Spleen (tissue), 11 donors: ENCODE data around the gene MLKL. TPM values are rescaled to one million over a fixed set of nuclear protein-coding genes. Genes with fewer than 3 reads are reported as not detected.
"Not testable (repeated sequence)": the region's sequence is repeated elsewhere in the genome, so short reads cannot be mapped to it uniquely, and the experiment has no call there.

ENCODE experiments used
- DNase-seq: peaks from one replicate; pipeline ENCODE4 v3.0.0-alpha.2; 2020
- H3K27ac ChIP-seq, 8 donors: fragments of 200-600 bp; sonication (generic) in 7 of 8; 1 replicate in 4 of 8; 2 replicates in 4 of 8; pipeline versions ENCODE4 v1.5.0 to v1.8.0; 2016 to 2021; ENCODE audit warnings: inconsistent platforms in 4 of 8, mild to moderate bottlenecking in 4 of 8, moderate library complexity in 1 of 8
- H3K27me3 ChIP-seq, 7 donors: fragments of 200-600 bp; sonication (generic) in 6 of 7; replicated peaks in 1 of 7; 1 replicate in 4 of 7; 2 replicates in 3 of 7; pipeline versions ENCODE4 v1.5.0 to v1.8.0; 2016 to 2021; ENCODE audit warnings: inconsistent platforms in 3 of 7, mild to moderate bottlenecking in 1 of 7
- H3K36me3 ChIP-seq, 6 donors: fragments of 200-600 bp; sonication (generic) in 5 of 6; 1 replicate in 4 of 6; 2 replicates in 2 of 6; pipeline versions ENCODE4 v1.5.0 to v1.8.0; 2016 to 2021; ENCODE audit warnings: inconsistent platforms in 2 of 6
- H3K4me1 ChIP-seq, 6 donors: fragments of 200-600 bp; sonication (generic) in 5 of 6; 1 replicate in 3 of 6; 2 replicates in 3 of 6; pipeline versions ENCODE4 v1.5.0 to v1.8.0; 2016 to 2021; ENCODE audit warnings: inconsistent platforms in 3 of 6
- H3K4me3 ChIP-seq, 8 donors: fragments of 200-600 bp; sonication (generic) in 7 of 8; 1 replicate in 4 of 8; 2 replicates in 4 of 8; pipeline versions ENCODE4 v1.5.0 to v1.8.0; 2016 to 2021; ENCODE audit warnings: inconsistent platforms in 4 of 8, mild to moderate bottlenecking in 4 of 8, moderate library complexity in 2 of 8
- H3K9me3 ChIP-seq, 8 donors: fragments of 200-600 bp; sonication (generic) in 7 of 8; 1 replicate in 4 of 8; 2 replicates in 4 of 8; pipeline versions ENCODE4 v1.5.0 to v1.8.0; 2016 to 2021; ENCODE audit warnings: inconsistent platforms in 4 of 8
- CTCF ChIP-seq, 11 experiments: fragments of 200-600 bp in 7 of 11; fragments of 450-650 bp in 4 of 11; sonication (generic) in 4 of 11; IDR thresholded peaks in 8 of 11; conservative IDR thresholded peaks in 3 of 11; 1 replicate in 7 of 11; 2 replicates in 4 of 11; pipeline versions ENCODE4 v1.4.0 to v1.8.0; 2016 to 2021; ENCODE audit warnings: antibody characterized with exemption in 11 of 11, inconsistent platforms in 4 of 11, mild to moderate bottlenecking in 1 of 11
- POLR2A ChIP-seq, 3 donors: fragments of 450-650 bp; IDR thresholded peaks; one replicate each; pipeline ENCODE4 v1.5.1; 2017; ENCODE audit warnings: antibody characterized with exemption in 3 of 3, mild to moderate bottlenecking in 1 of 3
- POLR2AphosphoS5 ChIP-seq, 3 donors: sonication (generic); formaldehyde crosslinking; IDR thresholded peaks; one replicate each; pipeline ENCODE4 v1.5.1; 2017; ENCODE audit warnings: antibody characterized with exemption in 3 of 3
- WGBS, 5 donors: extraction: QIAGEN DNeasy Blood & Tissue Kit in 3 of 5; methylation state at CpG; one replicate each; pipeline versions ENCODE4 v1.1.5 to v1.1.7; 2013 to 2018; 5-methylcytosine and 5-hydroxymethylcytosine counted together
- intact Hi-C: fragments of 100-400 bp; cut with DNase I; formaldehyde crosslinking; loops from one replicate; pipeline ENCODE4 v1.15.0; 2023; ENCODE audit warnings: low total_unique reads
- polyA plus RNA-seq, 3 donors: library from polyadenylated mRNA; stranded (reverse); fragments of 200-250 nt; gene quantifications; one replicate each; pipeline ENCODE4 v1.2.1, GENCODE V29; 2013
- total RNA-seq, 7 donors: library from RNA; depleted of rRNA in 3 of 7; stranded (reverse); fragments of >200 nt in 3 of 7; fragmentation: NEBNext Ultra II Directional in 4 of 7; extraction: Animal tissue kit (Norgen Biotek cat#: 25700) in 4 of 7; gene quantifications; one replicate each; pipeline versions ENCODE4 v1.1.0 to v1.2.1, GENCODE V29; 2016 to 2021
- donor health status: healthy with polysubstance abuse.
- donor health status: DM: no; HTN: no; CAD: no; lungs with moderate emphysema.
- donor health status: DM: no; HTN: no; CAD: no.
- donor health status: Bipolar disorder and iron deficiency.
- donor health status: healthy.
- donor health status: DM: no; HTN: no; CAD: no.
- donor health status: DM: yes; HTN: yes; CAD: no.

The MLKL gene
- total and polyA plus RNA-seq, 10 donors = 21.4 to 69.6 (median 50.5) TPM

DNA sequence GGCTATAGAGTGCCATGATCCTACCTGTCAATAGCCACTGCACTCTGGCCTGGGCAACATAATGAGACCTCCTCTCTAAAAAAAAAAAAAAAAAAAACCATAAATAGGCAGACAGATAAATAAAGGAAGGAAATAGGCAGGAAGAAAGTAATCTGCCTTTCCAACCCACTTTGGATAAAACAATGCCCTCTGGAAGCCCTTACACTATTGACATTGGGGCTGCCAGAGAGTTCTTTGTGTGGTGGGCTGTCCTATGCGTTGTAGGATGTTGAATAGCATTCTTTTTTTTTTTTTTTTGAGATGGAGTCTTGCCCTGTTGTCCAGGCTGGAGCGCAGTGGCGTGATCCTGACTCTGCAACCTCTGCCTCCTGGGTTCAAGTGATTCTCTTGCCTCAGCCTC lies 26.8 kb downstream of the MLKL start:
- Histone ChIP-seq H3K27ac (no peak overlapping the region), H3K4me3 (no peak overlapping the region), H3K36me3 (peaks cover 0 to 83% (median 78%) of the 10 kb centered on the region in 6 donors), H3K4me1 (no peaks in the 10 kb centered on the region), H3K27me3 (no peaks in the 10 kb centered on the region), H3K9me3 (no peaks in the 10 kb centered on the region)
- WGBS, 5 donors = 73 to 93% (median 80%) methylated on average over 3 of the region's 3 CpGs
- DNase-seq = no peak
- no peak for TF ChIP-seq CTCF (IDR thresholded peaks at IDR 0.05 in 8 of 11, conservative IDR thresholded peaks at IDR 0.05 in 3 of 11)
- no peak for TF ChIP-seq POLR2AphosphoS5 (IDR thresholded peaks at IDR 0.05)
- TF ChIP-seq POLR2A (IDR thresholded peaks at IDR 0.05) = no peak
- intact Hi-C loops = no loop called here

DNA sequence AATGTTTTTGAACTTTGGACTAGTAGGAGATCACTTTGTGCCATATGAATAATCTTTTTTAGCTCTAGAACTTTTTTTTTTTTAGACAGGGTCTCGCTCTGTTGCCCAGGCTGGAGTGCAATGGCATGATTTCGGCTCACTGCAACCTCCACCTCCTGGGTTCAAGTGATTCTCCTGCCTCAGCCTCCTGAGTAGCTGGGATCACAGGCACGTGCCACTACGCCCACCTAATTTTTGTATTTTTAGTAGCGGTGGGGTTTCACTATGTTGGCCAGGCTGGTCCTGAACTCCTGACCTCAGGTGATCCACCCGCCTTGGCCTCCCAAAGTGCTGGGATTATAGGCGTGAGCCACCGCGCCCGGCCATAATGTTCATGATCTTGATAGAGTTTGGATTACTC lies 31.8 kb downstream of the MLKL start:
- H3K27me3 ChIP-seq, H3K9me3 ChIP-seq, H3K4me3 ChIP-seq, H3K27ac ChIP-seq, DNase-seq, intact Hi-C loops: not testable (repeated sequence)
- 96 to 97% (median 96%) methylated on average over 10 of the region's 10 CpGs for WGBS, 5 donors
- peaks cover 0 to 50% (median 37%) of the 10 kb centered on the region in 6 donors for H3K36me3 ChIP-seq
- H3K4me1 ChIP-seq = peaks cover 6 to 37% (median 30%) of the 10 kb centered on the region in 6 donors

DNA sequence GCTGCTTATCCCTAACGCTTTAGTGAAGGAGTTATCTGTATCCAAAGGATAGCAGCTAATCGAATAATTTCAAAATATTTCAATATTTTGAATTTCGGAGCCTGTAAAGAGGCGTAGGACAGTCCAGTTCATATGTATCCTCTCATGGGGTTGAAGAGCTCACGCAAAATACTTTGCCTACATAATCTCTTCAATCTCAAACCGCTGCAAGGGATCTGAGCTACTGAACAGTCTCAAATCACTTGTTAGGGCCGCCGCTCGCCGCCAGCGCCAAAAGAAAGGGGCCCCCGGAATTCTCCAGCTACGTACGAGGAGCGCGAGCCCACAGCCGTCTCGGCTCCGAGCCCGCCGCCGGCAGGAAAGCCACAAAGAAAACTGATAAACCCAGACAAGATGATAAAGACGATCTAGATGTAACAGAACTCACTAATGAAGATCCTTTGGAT lies 33.4 kb downstream of the MLKL start:
- DNase-seq = peak; percentile 86
- peak overlapping the region; percentile 51 to 98 (median 92) for H3K4me3 ChIP-seq
- peak overlapping the region in 5 of 8 donors; percentile 21 to 91 (median 89) for H3K27ac ChIP-seq

DNA sequence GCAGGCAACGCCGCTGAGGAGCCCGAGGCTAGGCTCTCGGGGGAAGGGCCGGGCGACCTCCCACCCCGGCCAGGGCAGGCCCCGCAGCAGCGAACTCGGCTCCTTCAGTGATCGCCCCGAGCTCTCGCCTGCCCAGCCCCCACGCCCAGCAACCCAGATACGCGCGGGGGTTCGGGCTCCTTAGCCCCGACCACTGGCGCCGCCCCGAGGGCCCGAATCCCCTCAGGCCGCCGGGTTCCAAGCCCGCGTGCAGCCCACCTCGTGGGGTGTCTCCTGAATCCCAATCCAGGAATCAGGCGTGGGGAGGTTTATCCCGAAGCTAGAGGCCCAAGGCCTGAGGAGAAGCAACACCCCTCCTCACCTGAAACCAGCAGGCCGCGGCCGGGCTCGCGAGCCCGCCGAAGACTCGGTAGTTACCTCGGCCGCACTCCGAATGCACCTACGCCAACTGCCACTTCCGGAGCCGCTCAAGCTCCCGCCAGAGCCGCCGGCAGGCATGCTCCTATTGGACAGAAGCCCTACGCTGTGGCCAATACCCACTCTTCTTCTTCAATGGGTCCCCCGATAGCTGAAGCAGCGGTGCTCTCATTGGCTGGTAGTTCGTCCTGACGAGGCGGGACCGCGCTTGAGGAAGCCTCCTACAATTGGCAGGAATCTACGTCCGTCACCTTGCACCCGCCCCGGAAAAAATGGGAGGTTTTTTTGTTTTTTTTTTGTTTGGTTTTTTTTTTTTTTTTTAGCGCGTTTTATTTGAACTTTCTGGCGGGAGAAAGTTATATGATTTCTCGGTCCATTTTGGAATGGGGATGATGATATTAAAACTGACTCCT lies 34.0 kb downstream of the MLKL start, which contains the start of gene RFWD3:
RFWD3 (minus strand) TSS at position 453 of the 830 bp plus-strand sequence. CDS start 5,428 bp downstream, outside the sequence.
- peak within 1 kb of the TSS; percentile 86 to 98 (median 94) for H3K4me3 ChIP-seq
- H3K27ac ChIP-seq = peak within 1 kb of the TSS; percentile 67 to 91 (median 82)
- peaks cover 6 to 58% (median 39%) of the 10 kb centered on the region in 6 donors for H3K4me1 ChIP-seq
- H3K36me3 ChIP-seq = peaks cover 0 to 50% (median 28%) of the 10 kb centered on the region in 6 donors
- WGBS, 5 donors = 0 to 1% (median 0%) methylated on average over 42 to 63 of the region's 63 CpGs
- TF ChIP-seq POLR2AphosphoS5 (IDR thresholded peaks at IDR 0.05) (peak; percentile 89), POLR2A (IDR thresholded peaks at IDR 0.05) (no peak), CTCF (IDR thresholded peaks at IDR 0.05 in 8 of 11, conservative IDR thresholded peaks at IDR 0.05 in 3 of 11) (peak in 2 of 11 experiments; percentile 17 to 33)
- H3K27me3 ChIP-seq = no peaks in the 10 kb centered on the region
- peak; percentile 97 for DNase-seq
- no peaks in the 10 kb centered on the region for H3K9me3 ChIP-seq
- intact Hi-C loops = no loop called here

More for the DNA sequence above, 33.4 kb downstream of the MLKL start:
- intact Hi-C loops = no loop called here
- Histone ChIP-seq H3K4me1 (peaks cover 6 to 52% (median 36%) of the 10 kb centered on the region in 6 donors), H3K9me3 (no peaks in the 10 kb centered on the region), H3K36me3 (peaks cover 0 to 50% (median 32%) of the 10 kb centered on the region in 6 donors), H3K27me3 (no peaks in the 10 kb centered on the region)
- 0 to 6% (median 2%) methylated on average over 23 of the region's 23 CpGs for WGBS, 5 donors
- TF ChIP-seq CTCF (IDR thresholded peaks at IDR 0.05 in 8 of 11, conservative IDR thresholded peaks at IDR 0.05 in 3 of 11) = no peak
- no peak for TF ChIP-seq POLR2A (IDR thresholded peaks at IDR 0.05)
- no peak for TF ChIP-seq POLR2AphosphoS5 (IDR thresholded peaks at IDR 0.05)
